HL-60 (cell line): Measurements from ENCODE around the gene PRKRIP1.
A peak's percentile ranks its signal among the peaks of the same experiment; 100 is the strongest.

ENCODE experiments used
- DNase-seq, 2 experiments: peaks; one replicate each; pipeline ENCODE4 v3.0.0-alpha.2; 2010 to 2020; ENCODE audit warnings: low read depth in 1 of 2, low spot score in 1 of 2
- H3K27ac ChIP-seq: fragments of 250-450 bp; sonication (Bioruptor Pico); replicated peaks from 2 replicates; pipeline ENCODE4 v1.5.1; 2020; ENCODE audit warnings: mild to moderate bottlenecking, moderate library complexity
- H3K27me3 ChIP-seq: fragments of 250-450 bp; sonication (Bioruptor Pico); 2 replicates; pipeline ENCODE4 v1.5.1; 2021; ENCODE audit warnings: mild to moderate bottlenecking, moderate library complexity; ENCODE audit not compliant: insufficient read depth, poor library complexity, severe bottlenecking
- H3K4me3 ChIP-seq: replicated peaks from 2 replicates; pipeline ENCODE4 v1.5.1; 2011; ENCODE audit warnings: mild to moderate bottlenecking, control low read depth, low read length; ENCODE audit not compliant: insufficient read depth
- GABPA ChIP-seq: IDR thresholded peaks from 2 replicates; pipeline ENCODE4 v1.6.1; 2012; ENCODE audit warnings: low read depth
- POLR2AphosphoS5 ChIP-seq: IDR thresholded peaks from 2 replicates; pipeline ENCODE4 v1.6.1; 2012; ENCODE audit warnings: low read depth
- SPI1 ChIP-seq: IDR thresholded peaks from 2 replicates; pipeline ENCODE4 v1.6.1; 2012; ENCODE audit warnings: low read depth, mild to moderate bottlenecking, borderline replicate concordance
- TF ChIP-seq, protein P1 (sequence below): IDR thresholded peaks from one replicate; pipeline ENCODE4 v1.5.1; 2011; ENCODE audit warnings: low read length, control low read depth, inconsistent platforms; ENCODE audit not compliant: insufficient read depth
- TF ChIP-seq, protein P2 (sequence below): IDR thresholded peaks from 2 replicates; pipeline ENCODE4 v1.6.1; 2012; ENCODE audit warnings: low read depth; ENCODE audit not compliant: insufficient replicate concordance

The PRKRIP1 gene

DNA sequence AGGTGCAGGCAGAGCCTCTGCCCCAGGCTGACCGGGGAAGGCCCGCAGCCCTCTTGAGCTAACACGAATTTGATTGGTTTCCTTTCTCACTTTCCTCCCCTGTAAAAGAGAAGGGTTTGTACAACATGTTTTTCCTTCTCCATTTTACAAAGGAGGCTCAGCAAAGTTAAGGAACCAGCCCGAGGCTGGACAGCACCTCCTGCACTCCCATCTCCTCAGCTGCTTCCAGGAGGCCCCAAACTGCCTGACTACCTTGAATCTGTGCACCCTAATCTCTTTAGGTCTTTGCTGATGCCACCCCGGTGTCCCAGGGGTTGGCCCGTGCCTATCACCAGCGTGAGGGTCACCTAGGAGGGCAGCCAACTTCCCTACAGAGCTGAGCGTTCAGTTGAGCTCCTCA lies 64.3 kb downstream of the PRKRIP1 start:
- Histone ChIP-seq H3K27ac (no peak overlapping the region), H3K4me3 (no peak overlapping the region), H3K27me3 (no peaks in the 10 kb centered on the region)
- TF ChIP-seq, protein P1, sequence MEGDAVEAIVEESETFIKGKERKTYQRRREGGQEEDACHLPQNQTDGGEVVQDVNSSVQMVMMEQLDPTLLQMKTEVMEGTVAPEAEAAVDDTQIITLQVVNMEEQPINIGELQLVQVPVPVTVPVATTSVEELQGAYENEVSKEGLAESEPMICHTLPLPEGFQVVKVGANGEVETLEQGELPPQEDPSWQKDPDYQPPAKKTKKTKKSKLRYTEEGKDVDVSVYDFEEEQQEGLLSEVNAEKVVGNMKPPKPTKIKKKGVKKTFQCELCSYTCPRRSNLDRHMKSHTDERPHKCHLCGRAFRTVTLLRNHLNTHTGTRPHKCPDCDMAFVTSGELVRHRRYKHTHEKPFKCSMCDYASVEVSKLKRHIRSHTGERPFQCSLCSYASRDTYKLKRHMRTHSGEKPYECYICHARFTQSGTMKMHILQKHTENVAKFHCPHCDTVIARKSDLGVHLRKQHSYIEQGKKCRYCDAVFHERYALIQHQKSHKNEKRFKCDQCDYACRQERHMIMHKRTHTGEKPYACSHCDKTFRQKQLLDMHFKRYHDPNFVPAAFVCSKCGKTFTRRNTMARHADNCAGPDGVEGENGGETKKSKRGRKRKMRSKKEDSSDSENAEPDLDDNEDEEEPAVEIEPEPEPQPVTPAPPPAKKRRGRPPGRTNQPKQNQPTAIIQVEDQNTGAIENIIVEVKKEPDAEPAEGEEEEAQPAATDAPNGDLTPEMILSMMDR: no peak
- TF ChIP-seq POLR2AphosphoS5 (no peak), GABPA (no peak), SPI1 (no peak)
- TF ChIP-seq, protein P2, sequence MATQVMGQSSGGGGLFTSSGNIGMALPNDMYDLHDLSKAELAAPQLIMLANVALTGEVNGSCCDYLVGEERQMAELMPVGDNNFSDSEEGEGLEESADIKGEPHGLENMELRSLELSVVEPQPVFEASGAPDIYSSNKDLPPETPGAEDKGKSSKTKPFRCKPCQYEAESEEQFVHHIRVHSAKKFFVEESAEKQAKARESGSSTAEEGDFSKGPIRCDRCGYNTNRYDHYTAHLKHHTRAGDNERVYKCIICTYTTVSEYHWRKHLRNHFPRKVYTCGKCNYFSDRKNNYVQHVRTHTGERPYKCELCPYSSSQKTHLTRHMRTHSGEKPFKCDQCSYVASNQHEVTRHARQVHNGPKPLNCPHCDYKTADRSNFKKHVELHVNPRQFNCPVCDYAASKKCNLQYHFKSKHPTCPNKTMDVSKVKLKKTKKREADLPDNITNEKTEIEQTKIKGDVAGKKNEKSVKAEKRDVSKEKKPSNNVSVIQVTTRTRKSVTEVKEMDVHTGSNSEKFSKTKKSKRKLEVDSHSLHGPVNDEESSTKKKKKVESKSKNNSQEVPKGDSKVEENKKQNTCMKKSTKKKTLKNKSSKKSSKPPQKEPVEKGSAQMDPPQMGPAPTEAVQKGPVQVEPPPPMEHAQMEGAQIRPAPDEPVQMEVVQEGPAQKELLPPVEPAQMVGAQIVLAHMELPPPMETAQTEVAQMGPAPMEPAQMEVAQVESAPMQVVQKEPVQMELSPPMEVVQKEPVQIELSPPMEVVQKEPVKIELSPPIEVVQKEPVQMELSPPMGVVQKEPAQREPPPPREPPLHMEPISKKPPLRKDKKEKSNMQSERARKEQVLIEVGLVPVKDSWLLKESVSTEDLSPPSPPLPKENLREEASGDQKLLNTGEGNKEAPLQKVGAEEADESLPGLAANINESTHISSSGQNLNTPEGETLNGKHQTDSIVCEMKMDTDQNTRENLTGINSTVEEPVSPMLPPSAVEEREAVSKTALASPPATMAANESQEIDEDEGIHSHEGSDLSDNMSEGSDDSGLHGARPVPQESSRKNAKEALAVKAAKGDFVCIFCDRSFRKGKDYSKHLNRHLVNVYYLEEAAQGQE: no peak
- no peak for DNase-seq

DNA sequence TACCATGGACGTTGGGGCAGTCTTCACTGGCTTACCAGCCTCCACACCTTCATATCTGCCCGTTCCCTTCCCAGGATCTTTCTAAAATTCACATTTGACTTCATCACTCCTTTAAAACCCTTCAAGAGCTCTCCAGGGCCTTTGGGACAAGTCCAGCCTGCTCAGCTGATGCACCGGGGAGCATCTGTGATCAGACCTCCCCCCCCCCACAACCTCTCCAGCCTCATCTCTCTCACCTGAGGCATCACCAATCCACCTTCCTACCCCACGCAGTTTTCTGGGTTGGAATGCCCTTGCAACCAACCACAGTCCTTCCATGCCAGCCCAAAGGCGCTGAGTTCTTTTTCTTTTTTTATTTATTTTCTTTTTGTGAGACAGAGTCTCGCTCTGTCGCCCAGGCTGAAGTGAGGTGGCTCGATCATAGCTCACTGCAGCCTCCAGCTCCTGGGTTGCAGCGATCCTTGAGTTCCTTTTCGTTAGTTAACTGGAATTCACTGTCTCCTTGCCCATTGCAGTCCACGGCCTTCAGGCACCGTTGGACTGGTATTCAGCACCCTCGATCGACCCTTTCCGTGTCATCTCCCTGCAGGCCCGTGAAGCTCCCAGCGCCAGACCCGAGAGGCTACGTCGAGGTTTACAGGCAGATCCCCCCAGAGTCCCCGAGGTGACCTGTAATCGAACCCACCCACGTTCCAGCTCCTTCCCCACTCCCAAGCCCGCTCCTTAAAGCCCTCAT lies 67.8 kb downstream of the PRKRIP1 start:
- peak overlapping the region; percentile 100 for H3K4me3 ChIP-seq
- no peak for DNase-seq
- no peaks in the 10 kb centered on the region for H3K27me3 ChIP-seq
- TF ChIP-seq, protein P2: no peak
- no peak for TF ChIP-seq POLR2AphosphoS5
- no peak for TF ChIP-seq SPI1
- no peak for TF ChIP-seq GABPA
- TF ChIP-seq, protein P1: no peak
- H3K27ac ChIP-seq: peak overlapping the region; percentile 72

DNA sequence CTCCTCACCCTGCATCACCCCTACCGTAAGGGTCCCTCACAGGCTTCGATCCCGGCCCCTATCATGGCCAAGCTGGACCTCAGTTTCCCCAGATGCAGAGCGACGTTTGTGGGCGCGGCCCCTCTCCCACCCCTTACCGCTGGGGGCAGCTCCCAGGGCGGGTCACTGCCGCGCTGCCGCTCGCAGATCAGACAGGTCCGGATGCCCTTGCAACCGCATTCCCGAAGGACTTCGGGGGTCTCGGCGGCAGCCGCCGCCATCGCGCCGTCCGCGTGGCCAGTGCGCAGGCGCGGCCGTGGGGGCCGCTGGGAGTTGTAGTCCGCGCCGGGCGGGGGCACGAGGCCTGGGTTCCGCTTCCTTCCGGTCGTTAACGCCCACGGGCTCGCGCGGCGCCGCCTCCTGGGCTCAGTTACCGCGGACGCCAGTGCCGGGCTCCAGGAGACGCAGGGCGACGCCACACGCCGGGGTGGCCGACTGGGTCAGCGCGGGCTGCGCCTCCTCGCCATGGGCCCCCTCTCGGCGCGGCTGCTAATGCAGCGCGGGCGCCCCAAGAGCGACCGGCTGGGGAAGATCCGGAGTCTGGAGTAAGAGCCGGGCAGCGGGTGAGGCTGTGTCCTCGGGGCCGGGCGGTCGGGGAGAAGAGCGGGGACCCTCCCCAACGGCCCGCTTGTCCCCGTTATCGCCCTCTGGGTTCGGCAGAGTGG lies 68.6 kb downstream of the PRKRIP1 start, which contains the start of the genes ALKBH4 and LRWD1:
Gene ALKBH4, minus strand, starts transcription at position 287 of the 704 bp plus-strand sequence. Its CDS starts 27 bp downstream, at position 260.
Gene LRWD1, plus strand, starts transcription at position 408 of the 704 bp plus-strand sequence. Its CDS starts 97 bp downstream, at position 505.
- TF ChIP-seq SPI1: peak; percentile 52; the same call in 1 of the 2 replicates
- TF ChIP-seq, protein P1: no peak
- 0 out of 2 replicates have a peak, but pooled peaks have one; percentile 48 for TF ChIP-seq POLR2AphosphoS5
- peak; percentile 79 for TF ChIP-seq GABPA
- TF ChIP-seq, protein P2: no peak
- peak within 1 kb of the TSS; percentile 72 for H3K27ac ChIP-seq

More for the DNA sequence above, 68.6 kb downstream of the PRKRIP1 start, which contains the start of the genes ALKBH4 and LRWD1:
- DNase-seq: peak; percentile 89 to 93
- Histone ChIP-seq H3K27me3 (no peaks in the 10 kb centered on the region), H3K4me3 (peak within 1 kb of the TSS; percentile 100)
